GM19438 (cell line): ENCODE data around the gene LTC4S.
"Not testable (repeated sequence)": the region's sequence is repeated elsewhere in the genome, so short reads cannot be mapped to it uniquely, and the experiment has no call there.

Source experiments
- ATAC-seq: cut with Tn5 transposase; IDR thresholded peaks from one replicate; pipeline ENCODE4 v1.9.1; 2021; ENCODE audit warnings: low read depth; ENCODE audit not compliant: unreplicated experiment

The LTC4S gene

GRCh38 chr5:179793468-179794139 lies at the start of gene LTC4S:
Gene LTC4S (plus strand): TSS chr5:179793986. CDS start chr5:179794081, 95 bp downstream.
- no peak for ATAC-seq

- ATAC-seq: not testable (repeated sequence)
Observed at GRCh38 chr5:179744106-179744505, 49.7 kb upstream of the LTC4S start.

GRCh38 chr5:179746872-179747271 lies 46.9 kb upstream of the LTC4S start:
- ATAC-seq: no peak

- no peak for ATAC-seq
Observed at GRCh38 chr5:179747811-179748210, 46.0 kb upstream of the LTC4S start.

- ATAC-seq: no peak
Observed at GRCh38 chr5:179749857-179750508, 43.8 kb upstream of the LTC4S start.

GRCh38 chr5:179753971-179754370 lies 39.8 kb upstream of the LTC4S start:
- ATAC-seq: no peak

- ATAC-seq: no peak
Observed at GRCh38 chr5:179755022-179755421, 38.8 kb upstream of the LTC4S start.

GRCh38 chr5:179758955-179759354 lies 34.8 kb upstream of the LTC4S start:
- ATAC-seq: no peak

GRCh38 chr5:179759581-179760551 lies 33.9 kb upstream of the LTC4S start:
- no peak for ATAC-seq

GRCh38 chr5:179762079-179762780 lies 31.6 kb upstream of the LTC4S start:
- ATAC-seq: no peak

- no peak for ATAC-seq
Observed at GRCh38 chr5:179762781-179763176, 31.0 kb upstream of the LTC4S start.

GRCh38 chr5:179763215-179763945 lies 30.4 kb upstream of the LTC4S start:
- ATAC-seq: no peak

GRCh38 chr5:179764056-179764455 lies 29.7 kb upstream of the LTC4S start:
- ATAC-seq: no peak

- ATAC-seq: no peak
Observed at GRCh38 chr5:179765400-179765799, 28.4 kb upstream of the LTC4S start.

GRCh38 chr5:179766021-179766725 lies 27.6 kb upstream of the LTC4S start:
- ATAC-seq: no peak

GRCh38 chr5:179766726-179767455 lies 26.9 kb upstream of the LTC4S start:
- ATAC-seq: no peak

- ATAC-seq: no peak
Observed at GRCh38 chr5:179767496-179768100, 26.2 kb upstream of the LTC4S start.
